ENCODE data around the gene HIVEP3. TPM values are rescaled to one million over a fixed set of nuclear protein-coding genes. Genes with fewer than 3 reads are reported as not detected.

HIVEP3 gene
- total RNA-seq, 1 experiment from 2014 or later = 6.0 TPM

GRCh38 chr1:41856151-41856943 lies 62.4 kb downstream of the HIVEP3 start:
- Histone ChIP-seq H3K4me1 (ENCODE audit: control insufficient read depth, insufficient read depth, low read length) (peaks cover 20% of the 10 kb centered on the region), H3K27ac (ENCODE audit: low read length) (peak overlapping the region; percentile 12; the same call in 1 of the 2 replicates), H3K27me3 (ENCODE audit: control insufficient read depth, insufficient read depth, low read length) (no peaks in the 10 kb centered on the region), H3K4me3 (ENCODE audit: low read depth in 2 of 2, low read length in 2 of 2) (no peak overlapping the region), H3K36me3 (ENCODE audit: control insufficient read depth, insufficient read depth, low read length) (no peaks in the 10 kb centered on the region), H3K9me3 (ENCODE audit: control insufficient read depth, insufficient read depth, low read depth, low read length) (no peaks in the 10 kb centered on the region)
- intact Hi-C loops (cut with micrococcal nuclease; ENCODE audit: unreplicated experiment) (no loop called here), in situ Hi-C loops (cut with HindIII; ENCODE audit: low pct_unique_long_range_greater_than_20kb, low sequenced_read_pairs) (no loop called here)
- TF ChIP-seq TCF7L2 (IDR thresholded peaks at IDR 0.05; ENCODE audit: low read depth, low read length) (no peak), CTCF (IDR thresholded peaks at IDR 0.05) (no peak), SIN3A (IDR thresholded peaks at IDR 0.05; ENCODE audit: borderline replicate concordance, insufficient read depth, low read depth, low read length) (no peak), REST (IDR thresholded peaks at IDR 0.05; ENCODE audit: insufficient read depth in 1 of 2, low read depth in 2 of 2, low read length in 1 of 2) (no peak), POLR2AphosphoS5 (IDR thresholded peaks at IDR 0.05; ENCODE audit: low read depth, low read length) (no peak)
- ATAC-seq (no peak), DNase-seq (ENCODE audit: low read depth, low spot score) (no peak)
- no TSS peak for BruUV-seq (replicated peaks)
- CTCF ChIA-PET = no interaction called here
- POLR2A ChIA-PET = no interaction called here

GRCh38 chr1:41855713-41856112 lies 63.0 kb downstream of the HIVEP3 start:
- TF ChIP-seq TCF7L2 (IDR thresholded peaks at IDR 0.05; ENCODE audit: low read depth, low read length) (no peak), CTCF (IDR thresholded peaks at IDR 0.05) (no peak), REST (IDR thresholded peaks at IDR 0.05; ENCODE audit: insufficient read depth in 1 of 2, low read depth in 2 of 2, low read length in 1 of 2) (no peak), SIN3A (IDR thresholded peaks at IDR 0.05; ENCODE audit: borderline replicate concordance, insufficient read depth, low read depth, low read length) (no peak), POLR2AphosphoS5 (IDR thresholded peaks at IDR 0.05; ENCODE audit: low read depth, low read length) (no peak)
- in situ Hi-C loops (cut with HindIII; ENCODE audit: low pct_unique_long_range_greater_than_20kb, low sequenced_read_pairs) = no loop called here
- H3K4me1 ChIP-seq (ENCODE audit: control insufficient read depth, insufficient read depth, low read length) = peaks cover 14% of the 10 kb centered on the region
- DNase-seq (ENCODE audit: low read depth, low spot score) (no peak), ATAC-seq (no peak)
- ChIA-PET CTCF (no interaction called here), POLR2A (no interaction called here)
- H3K27me3 ChIP-seq (ENCODE audit: control insufficient read depth, insufficient read depth, low read length) = no peaks in the 10 kb centered on the region
- H3K9me3 ChIP-seq (ENCODE audit: control insufficient read depth, insufficient read depth, low read depth, low read length) = no peaks in the 10 kb centered on the region
- intact Hi-C loops (cut with micrococcal nuclease; ENCODE audit: unreplicated experiment) = no loop called here
- no peak overlapping the region for H3K27ac ChIP-seq (ENCODE audit: low read length)
- no peaks in the 10 kb centered on the region for H3K36me3 ChIP-seq (ENCODE audit: control insufficient read depth, insufficient read depth, low read length)
- no peak overlapping the region for H3K4me3 ChIP-seq (ENCODE audit: low read depth in 2 of 2, low read length in 2 of 2)
- BruUV-seq (replicated peaks) = no TSS peak

All from Panc1 (cell line).